HEK293 (cell line): ENCODE results near the gene PPM1E.

Source experiments
- CTCF ChIA-PET: fragments of 350-600 bp; formaldehyde crosslinking; extraction: SDS; loops from one replicate; lab custom pipeline; 2021; ENCODE audit warnings: antibody characterized with exemption; lab: Yijun Ruan, JAX
- POLR2A ChIA-PET: fragments of 300-600 bp; formaldehyde crosslinking; extraction: SDS; loops from one replicate; lab custom pipeline; 2020; ENCODE audit warnings: antibody characterized with exemption, inconsistent platforms; lab: Yijun Ruan, JAX
- H3K27ac ChIP-seq: fragments of 200-500 bp; sonication (Bioruptor generic); 2 replicates; pipeline ENCODE4 v1.5.1; 2014; ENCODE audit warnings: low read depth, low read length, control low read depth, inconsistent platforms; ENCODE audit errors: extremely low read depth
- H3K36me3 ChIP-seq, 2 experiments: fragments of 200-500 bp in 1 of 2; sonication (Bioruptor generic) in 1 of 2; 1 replicate in 1 of 2; 2 replicates in 1 of 2; pipeline ENCODE4 v1.5.1; 2014 to 2017; ENCODE audit warnings: inconsistent platforms in 2 of 2, low read length in 2 of 2; ENCODE audit not compliant: control insufficient read depth in 2 of 2, insufficient read depth in 1 of 2
- H3K4me1 ChIP-seq: fragments of 200-500 bp; sonication (Bioruptor generic); 2 replicates; pipeline ENCODE4 v1.5.1; 2014; ENCODE audit warnings: mild to moderate bottlenecking, low read length, inconsistent platforms; ENCODE audit not compliant: control insufficient read depth, insufficient read depth
- H3K4me3 ChIP-seq: 2 replicates; pipeline ENCODE4 v1.5.1; 2011; ENCODE audit warnings: low read depth, mild to moderate bottlenecking, control low read depth, low read length, moderate library complexity
- H3K9me3 ChIP-seq: fragments of 200-500 bp; sonication (Bioruptor generic); 2 replicates; pipeline ENCODE4 v1.5.1; 2014; ENCODE audit warnings: low read depth, low read length, inconsistent platforms; ENCODE audit not compliant: control insufficient read depth, insufficient read depth
- GLIS2 ChIP-seq: fragments of 450-650 bp; formaldehyde crosslinking; IDR thresholded peaks from 2 replicates; pipeline ENCODE4 v1.5.1; 2016; ENCODE audit warnings: missing biosample characterization, missing genetic modification characterization
- KLF7 ChIP-seq: fragments of 450-650 bp; formaldehyde crosslinking; IDR thresholded peaks from 2 replicates; pipeline ENCODE4 v1.5.1; 2016; ENCODE audit warnings: missing biosample characterization, missing genetic modification characterization, borderline replicate concordance
- MYNN ChIP-seq: fragments of 450-650 bp; formaldehyde crosslinking; IDR thresholded peaks from 2 replicates; pipeline ENCODE4 v1.5.1; 2016; ENCODE audit warnings: missing biosample characterization, missing genetic modification characterization, borderline replicate concordance
- OSR2 ChIP-seq: fragments of 450-650 bp; formaldehyde crosslinking; IDR thresholded peaks from 2 replicates; pipeline ENCODE4 v1.5.1; 2016; ENCODE audit warnings: missing biosample characterization, missing genetic modification characterization
- PRDM1 ChIP-seq: fragments of 450-650 bp; formaldehyde crosslinking; IDR thresholded peaks from 2 replicates; pipeline ENCODE4; 2016; ENCODE audit warnings: missing biosample characterization, missing genetic modification characterization
- PRDM2 ChIP-seq: fragments of 450-650 bp; formaldehyde crosslinking; IDR thresholded peaks from 2 replicates; pipeline ENCODE4 v1.5.1; 2016; ENCODE audit warnings: missing biosample characterization, missing genetic modification characterization, borderline replicate concordance
- PRDM6 ChIP-seq: fragments of 450-650 bp; formaldehyde crosslinking; IDR thresholded peaks from 2 replicates; pipeline ENCODE4 v1.5.1; 2017; ENCODE audit warnings: missing biosample characterization, missing genetic modification characterization
- TCF7L2 ChIP-seq: IDR thresholded peaks from 2 replicates; pipeline ENCODE4 v1.6.1; 2011; ENCODE audit warnings: low read depth, mild to moderate bottlenecking, inconsistent platforms, low read length, moderate library complexity, borderline replicate concordance
- TRIM28 ChIP-seq: IDR thresholded peaks from 2 replicates; pipeline ENCODE4 v1.6.1; 2011; ENCODE audit warnings: low read length, control low read depth, borderline replicate concordance
- ZBTB11 ChIP-seq: fragments of 450-650 bp; formaldehyde crosslinking; conservative IDR thresholded peaks from 2 replicates; pipeline ENCODE4 v1.5.1; 2016; ENCODE audit warnings: low read depth, missing biosample characterization, missing genetic modification characterization
- ZBTB8A ChIP-seq: fragments of 450-650 bp; formaldehyde crosslinking; IDR thresholded peaks from 2 replicates; pipeline ENCODE4 v1.5.1; 2016; ENCODE audit warnings: missing biosample characterization, missing genetic modification characterization
- ZFHX2 ChIP-seq: fragments of 450-650 bp; formaldehyde crosslinking; conservative IDR thresholded peaks from 2 replicates; pipeline ENCODE4 v1.5.1; 2016; ENCODE audit warnings: missing biosample characterization, missing genetic modification characterization
- ZIC2 ChIP-seq: fragments of 450-650 bp; formaldehyde crosslinking; IDR thresholded peaks from 2 replicates; pipeline ENCODE4 v1.5.1; 2016; ENCODE audit warnings: missing biosample characterization, missing genetic modification characterization
- ZNF133 ChIP-seq: fragments of 450-650 bp; formaldehyde crosslinking; IDR thresholded peaks from 2 replicates; pipeline ENCODE4 v1.5.1; 2016; ENCODE audit warnings: missing biosample characterization, missing genetic modification characterization
- ZNF292 ChIP-seq: fragments of 450-650 bp; formaldehyde crosslinking; IDR thresholded peaks from 2 replicates; pipeline ENCODE4 v1.5.1; 2016; ENCODE audit warnings: low read depth, missing biosample characterization, missing genetic modification characterization, borderline replicate concordance
- ZNF366 ChIP-seq: fragments of 450-650 bp; formaldehyde crosslinking; conservative IDR thresholded peaks from 2 replicates; pipeline ENCODE4 v1.5.1; 2016; ENCODE audit warnings: missing biosample characterization, missing genetic modification characterization
- ZNF433 ChIP-seq: fragments of 450-650 bp; formaldehyde crosslinking; IDR thresholded peaks from 2 replicates; pipeline ENCODE4 v1.5.1; 2016; ENCODE audit warnings: missing biosample characterization, missing genetic modification characterization, low read depth
- ZNF561 ChIP-seq: fragments of 450-650 bp; IDR thresholded peaks from 2 replicates; pipeline ENCODE4 v1.5.1; 2018; ENCODE audit warnings: missing biosample characterization, missing genetic modification characterization, borderline replicate concordance
- ZNF600 ChIP-seq: fragments of 450-650 bp; formaldehyde crosslinking; IDR thresholded peaks from 2 replicates; pipeline ENCODE4 v1.5.1; 2016; ENCODE audit warnings: missing biosample characterization, missing genetic modification characterization
- ZNF621 ChIP-seq: fragments of 450-650 bp; formaldehyde crosslinking; IDR thresholded peaks from 2 replicates; pipeline ENCODE4 v1.5.1; 2017; ENCODE audit warnings: missing biosample characterization, missing genetic modification characterization

The PPM1E gene

GRCh38 chr17:58756246-58757161 lies 850 bp downstream of the PPM1E start (continued):
- TF ChIP-seq ZBTB11 (tag by site-specific recombination) (0 out of 2 replicates have a peak, but pooled peaks have one; percentile 8), GLIS2 (tag by site-specific recombination) (peak; percentile 63; the same call in 1 of the 2 replicates), ZBTB8A (tag by site-specific recombination) (peak; percentile 59; the same call in 1 of the 2 replicates), ZIC2 (tag by site-specific recombination) (peak; percentile 49), ZFHX2 (tag by site-specific recombination) (peak; percentile 95), MYNN (tag by site-specific recombination) (no peak), ZNF600 (tag by site-specific recombination) (peak; percentile 71), TRIM28 (0 out of 2 replicates have a peak, but pooled peaks have one; percentile 27)

GRCh38 chr17:58757162-58757613 lies 1.5 kb downstream of the PPM1E start:
- H3K27ac ChIP-seq = peak overlapping the region; percentile 84; the same call in 1 of the 2 replicates
- H3K4me1 ChIP-seq = peaks cover 8% of the 10 kb centered on the region; the same call in 1 of the 2 replicates
- CTCF ChIA-PET = interaction anchor here (0.9 to 1.3 kb wide), 4 partner anchors 8 to 255 kb away, joined by 3 to 4 read pairs (median 4); no protein-coding TSS in a partner anchor
- no peaks in the 10 kb centered on the region for H3K9me3 ChIP-seq
- POLR2A ChIA-PET = interaction anchor here (0.7 to 1.5 kb wide), 3 partner anchors 13 to 19 kb away, joined by 3 to 4 read pairs (median 3); no protein-coding TSS in a partner anchor
- peak overlapping the region; percentile 94 for H3K4me3 ChIP-seq
- TF ChIP-seq ZNF366 (tag by site-specific recombination) (no peak), PRDM6 (tag by site-specific recombination) (peak; percentile 75), PRDM2 (tag by site-specific recombination) (no peak), ZNF292 (tag by site-specific recombination) (no peak), TCF7L2 (peak; percentile 20; the same call in 1 of the 2 replicates), OSR2 (tag by site-specific recombination) (no peak), ZNF133 (tag by site-specific recombination) (no peak), ZNF433 (tag by site-specific recombination) (no peak), ZNF621 (no peak), ZNF561 (no peak), KLF7 (tag by site-specific recombination) (no peak), PRDM1 (tag by site-specific recombination) (peak; percentile 96)
- TF ChIP-seq, all 188 proteins: peak for 3
- no peaks in the 10 kb centered on the region; a peak in 1 of 3 replicates for H3K36me3 ChIP-seq
